ENCODE results near the gene ELOB. TPM values are rescaled to one million over a fixed set of nuclear protein-coding genes. Genes with fewer than 3 reads are reported as not detected.

ELOB gene
- total RNA-seq, 1 donor from 2014 or later = 530 TPM

DNA sequence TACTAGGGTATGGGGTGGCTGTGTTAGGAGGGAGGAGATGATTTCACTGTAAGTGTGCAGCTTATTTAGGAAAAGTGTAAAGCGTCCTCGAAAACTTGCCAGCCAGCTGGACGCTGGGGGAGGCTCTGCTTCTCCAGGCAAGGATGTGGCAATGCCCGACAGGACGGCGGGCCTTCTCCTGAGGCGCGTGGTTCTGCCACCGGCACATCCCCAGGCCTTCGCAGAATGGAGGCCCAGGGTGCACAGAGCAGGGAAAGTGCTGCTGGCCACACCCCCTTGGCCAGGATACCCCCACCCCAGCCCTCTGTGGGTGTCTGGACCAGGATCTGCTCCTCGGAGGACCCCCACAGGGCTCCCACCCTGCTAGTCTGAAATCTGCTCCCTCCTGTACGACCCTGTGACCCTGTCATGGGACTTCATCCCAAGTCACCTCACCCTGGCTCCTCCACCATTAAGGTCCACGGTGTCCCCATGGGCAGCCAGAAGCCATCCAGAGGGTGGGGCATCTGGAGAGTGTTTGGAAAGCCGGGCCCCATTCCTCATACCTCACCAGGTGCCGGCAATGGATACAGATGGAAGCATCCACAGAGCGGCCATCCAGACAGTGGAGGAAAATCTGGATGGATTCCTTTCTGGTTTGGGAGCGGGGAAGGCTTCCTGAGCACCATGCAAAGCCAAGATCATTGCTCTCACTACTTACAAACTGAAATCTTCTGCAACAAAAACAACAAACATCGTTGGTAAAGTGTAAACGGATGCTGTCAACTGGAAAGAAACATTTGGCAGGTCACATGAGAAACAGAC is 33.9 kb downstream of the ELOB start:
- TF ChIP-seq POLR2A (IDR thresholded peaks at IDR 0.05) = no peak
- TF ChIP-seq, protein P1, sequence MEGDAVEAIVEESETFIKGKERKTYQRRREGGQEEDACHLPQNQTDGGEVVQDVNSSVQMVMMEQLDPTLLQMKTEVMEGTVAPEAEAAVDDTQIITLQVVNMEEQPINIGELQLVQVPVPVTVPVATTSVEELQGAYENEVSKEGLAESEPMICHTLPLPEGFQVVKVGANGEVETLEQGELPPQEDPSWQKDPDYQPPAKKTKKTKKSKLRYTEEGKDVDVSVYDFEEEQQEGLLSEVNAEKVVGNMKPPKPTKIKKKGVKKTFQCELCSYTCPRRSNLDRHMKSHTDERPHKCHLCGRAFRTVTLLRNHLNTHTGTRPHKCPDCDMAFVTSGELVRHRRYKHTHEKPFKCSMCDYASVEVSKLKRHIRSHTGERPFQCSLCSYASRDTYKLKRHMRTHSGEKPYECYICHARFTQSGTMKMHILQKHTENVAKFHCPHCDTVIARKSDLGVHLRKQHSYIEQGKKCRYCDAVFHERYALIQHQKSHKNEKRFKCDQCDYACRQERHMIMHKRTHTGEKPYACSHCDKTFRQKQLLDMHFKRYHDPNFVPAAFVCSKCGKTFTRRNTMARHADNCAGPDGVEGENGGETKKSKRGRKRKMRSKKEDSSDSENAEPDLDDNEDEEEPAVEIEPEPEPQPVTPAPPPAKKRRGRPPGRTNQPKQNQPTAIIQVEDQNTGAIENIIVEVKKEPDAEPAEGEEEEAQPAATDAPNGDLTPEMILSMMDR (IDR thresholded peaks at IDR 0.05) = no peak
- TF ChIP-seq POLR2AphosphoS5 (IDR thresholded peaks at IDR 0.05; ENCODE audit: insufficient read depth in 1 of 2, low read depth in 1 of 2) = no peak
- Histone ChIP-seq H3K4me1 (no peaks in the 10 kb centered on the region), H3K27me3 (no peaks in the 10 kb centered on the region), H3K27ac (no peak overlapping the region), H3K36me3 (no peaks in the 10 kb centered on the region), H3K9me3 (no peaks in the 10 kb centered on the region), H3K4me3 (no peak overlapping the region)
- intact Hi-C loops (cut with DNase I) = no loop called here
- DNase-seq (ENCODE audit: extremely low spot score in 2 of 2) = no peak

DNA sequence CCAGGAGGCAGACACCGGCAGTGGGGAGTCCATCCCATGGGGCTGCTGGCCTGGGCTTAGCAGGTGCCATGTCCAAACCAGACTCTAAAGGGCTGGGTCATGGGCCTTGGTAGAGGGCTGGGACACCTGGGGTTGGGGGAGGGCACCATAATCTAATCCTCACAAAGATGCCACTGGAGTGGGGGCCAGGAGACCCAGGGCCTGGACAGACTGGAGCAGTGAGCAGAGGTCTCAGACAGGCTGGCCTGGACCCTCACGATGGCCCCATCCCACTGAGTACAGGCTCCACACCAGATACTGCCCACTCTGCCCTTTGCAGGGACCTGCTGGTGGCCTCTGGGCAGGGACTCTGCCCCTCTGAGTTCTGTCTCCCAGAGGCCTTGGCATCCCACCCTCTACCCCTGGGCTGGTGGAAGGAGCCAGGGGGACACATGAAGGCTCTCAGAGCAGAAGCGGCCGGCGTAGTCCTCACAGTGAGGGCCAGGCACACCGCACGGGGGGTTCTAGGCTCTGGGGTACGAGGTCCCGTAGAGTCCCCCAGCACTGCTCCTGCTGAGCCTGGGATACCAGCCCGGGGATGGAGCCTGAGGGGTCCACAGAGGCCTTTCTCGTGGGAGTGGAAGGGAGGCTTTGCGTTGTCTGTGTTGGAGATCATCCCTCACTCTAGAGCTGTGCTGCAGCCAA is 34.6 kb downstream of the ELOB start:
- DNase-seq (ENCODE audit: extremely low spot score in 2 of 2) = no peak
- no peaks in the 10 kb centered on the region for H3K27me3 ChIP-seq
- no peaks in the 10 kb centered on the region for H3K4me1 ChIP-seq
- H3K9me3 ChIP-seq = no peaks in the 10 kb centered on the region
- no peak overlapping the region for H3K27ac ChIP-seq
- H3K4me3 ChIP-seq = no peak overlapping the region
- H3K36me3 ChIP-seq = no peaks in the 10 kb centered on the region
- intact Hi-C loops (cut with DNase I) = no loop called here
- TF ChIP-seq, protein P1 (IDR thresholded peaks at IDR 0.05) = no peak
- TF ChIP-seq POLR2AphosphoS5 (IDR thresholded peaks at IDR 0.05; ENCODE audit: insufficient read depth in 1 of 2, low read depth in 1 of 2) (no peak), POLR2A (IDR thresholded peaks at IDR 0.05) (no peak)

DNA sequence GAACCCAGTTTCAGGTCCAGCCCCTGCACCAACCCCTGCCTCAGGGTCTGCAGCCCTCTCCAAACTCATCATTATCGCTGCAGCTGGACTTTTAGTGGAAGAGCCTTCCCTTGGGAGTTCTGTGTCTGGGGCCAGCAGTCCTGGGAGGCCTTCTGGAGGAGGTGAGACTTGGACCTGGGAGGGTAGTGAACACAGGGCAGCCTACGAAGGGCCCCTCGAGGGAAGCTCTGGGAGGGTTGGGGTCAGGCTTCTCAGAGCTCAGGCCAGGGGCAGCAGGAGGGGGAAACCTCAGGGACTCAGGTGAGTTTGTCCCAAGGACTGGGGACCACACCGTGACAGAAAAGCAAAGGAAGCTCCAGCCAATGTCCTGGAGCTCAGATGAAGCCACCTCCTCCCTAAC is 35.9 kb downstream of the ELOB start:
- Histone ChIP-seq H3K9me3 (no peaks in the 10 kb centered on the region), H3K27me3 (no peaks in the 10 kb centered on the region), H3K4me1 (no peaks in the 10 kb centered on the region), H3K27ac (no peak overlapping the region), H3K4me3 (no peak overlapping the region), H3K36me3 (no peaks in the 10 kb centered on the region)
- TF ChIP-seq POLR2A (IDR thresholded peaks at IDR 0.05) (no peak), POLR2AphosphoS5 (IDR thresholded peaks at IDR 0.05; ENCODE audit: insufficient read depth in 1 of 2, low read depth in 1 of 2) (no peak)
- TF ChIP-seq, protein P1 (IDR thresholded peaks at IDR 0.05) = no peak
- DNase-seq (ENCODE audit: extremely low spot score in 2 of 2) = no peak
- intact Hi-C loops (cut with DNase I) = no loop called here

DNA sequence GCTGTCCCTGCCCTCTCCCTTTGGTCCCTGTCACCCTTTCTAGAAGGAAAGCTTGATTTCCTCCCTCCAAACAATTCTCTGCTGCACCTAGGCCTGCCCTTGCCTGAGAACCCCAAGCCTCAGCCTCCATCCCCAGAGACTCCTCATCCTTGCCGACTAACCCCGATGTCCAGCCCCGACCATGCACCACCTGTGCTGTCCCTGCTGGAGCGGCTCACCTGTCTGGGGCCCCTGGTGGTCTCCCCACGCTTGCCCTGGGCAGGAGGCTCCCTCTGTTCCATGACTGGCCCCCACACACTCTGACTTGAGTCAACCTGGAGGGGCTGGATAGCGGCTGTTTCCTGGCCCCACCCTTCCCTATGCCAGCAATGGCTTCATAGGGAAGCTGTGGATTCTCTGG is 36.6 kb downstream of the ELOB start:
- no peak for DNase-seq (ENCODE audit: extremely low spot score in 2 of 2)
- TF ChIP-seq, protein P1 (IDR thresholded peaks at IDR 0.05) = no peak
- TF ChIP-seq POLR2AphosphoS5 (IDR thresholded peaks at IDR 0.05; ENCODE audit: insufficient read depth in 1 of 2, low read depth in 1 of 2) (no peak), POLR2A (IDR thresholded peaks at IDR 0.05) (no peak)
- no peaks in the 10 kb centered on the region for H3K27me3 ChIP-seq
- no peak overlapping the region for H3K4me3 ChIP-seq
- no peak overlapping the region for H3K27ac ChIP-seq
- no peaks in the 10 kb centered on the region for H3K4me1 ChIP-seq
- intact Hi-C loops (cut with DNase I) = no loop called here
- no peaks in the 10 kb centered on the region for H3K9me3 ChIP-seq
- H3K36me3 ChIP-seq = no peaks in the 10 kb centered on the region
